Measurements from ENCODE around the gene RRAGC.

DNA sequence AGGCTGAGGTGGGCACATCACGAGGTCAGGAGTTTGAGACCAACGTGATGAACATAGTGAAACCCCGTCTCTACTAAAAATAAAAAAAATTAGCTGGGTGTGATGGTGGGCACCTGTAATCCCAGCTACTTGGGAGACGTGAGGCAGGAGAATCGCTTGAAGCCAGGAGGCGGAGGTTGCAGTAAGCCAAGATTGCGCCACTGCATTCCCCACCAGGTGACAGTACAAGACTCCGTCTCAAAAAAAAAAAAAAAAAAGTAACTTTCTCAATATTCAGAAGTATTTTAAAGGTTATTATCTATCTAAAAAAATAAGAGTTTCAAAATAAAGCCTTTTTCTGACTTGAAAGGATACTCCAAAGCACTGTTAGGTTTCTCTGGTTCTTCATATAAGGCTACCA lies 7.6 kb upstream of the RRAGC start:
- no peak for TF ChIP-seq GATA2 (IDR thresholded peaks at IDR 0.05; ENCODE audit: insufficient read depth, insufficient read length, low read depth, low read length)
- TF ChIP-seq, protein P1, sequence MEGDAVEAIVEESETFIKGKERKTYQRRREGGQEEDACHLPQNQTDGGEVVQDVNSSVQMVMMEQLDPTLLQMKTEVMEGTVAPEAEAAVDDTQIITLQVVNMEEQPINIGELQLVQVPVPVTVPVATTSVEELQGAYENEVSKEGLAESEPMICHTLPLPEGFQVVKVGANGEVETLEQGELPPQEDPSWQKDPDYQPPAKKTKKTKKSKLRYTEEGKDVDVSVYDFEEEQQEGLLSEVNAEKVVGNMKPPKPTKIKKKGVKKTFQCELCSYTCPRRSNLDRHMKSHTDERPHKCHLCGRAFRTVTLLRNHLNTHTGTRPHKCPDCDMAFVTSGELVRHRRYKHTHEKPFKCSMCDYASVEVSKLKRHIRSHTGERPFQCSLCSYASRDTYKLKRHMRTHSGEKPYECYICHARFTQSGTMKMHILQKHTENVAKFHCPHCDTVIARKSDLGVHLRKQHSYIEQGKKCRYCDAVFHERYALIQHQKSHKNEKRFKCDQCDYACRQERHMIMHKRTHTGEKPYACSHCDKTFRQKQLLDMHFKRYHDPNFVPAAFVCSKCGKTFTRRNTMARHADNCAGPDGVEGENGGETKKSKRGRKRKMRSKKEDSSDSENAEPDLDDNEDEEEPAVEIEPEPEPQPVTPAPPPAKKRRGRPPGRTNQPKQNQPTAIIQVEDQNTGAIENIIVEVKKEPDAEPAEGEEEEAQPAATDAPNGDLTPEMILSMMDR (IDR thresholded peaks at IDR 0.05; ENCODE audit: extremely low read depth in 1 of 2, insufficient read depth in 1 of 2, low read depth in 1 of 2, low read length in 2 of 2) = no peak
- TF ChIP-seq POLR2A (IDR thresholded peaks at IDR 0.05; ENCODE audit: low read depth, low read length) = no peak
- TF ChIP-seq JUN (IDR thresholded peaks at IDR 0.05; ENCODE audit: borderline replicate concordance, insufficient read depth, insufficient read length, low read depth) = no peak
- TF ChIP-seq POLR2AphosphoS5 (IDR thresholded peaks at IDR 0.05; ENCODE audit: insufficient read depth, low read depth, low read length) = no peak

Measured in endothelial cell of umbilical vein (primary cell).